ENCODE measurements around the gene ELMO2.

The ELMO2 gene

GRCh38 chr20:46323557-46323956 is 82.9 kb downstream of the ELMO2 start:
- no peak for DNase-seq (ENCODE audit: low read depth in 2 of 2)
- H3K4me3 ChIP-seq (replicated peaks in 1 of 2; ENCODE audit: low read depth in 2 of 2, low read length in 2 of 2), result no peak overlapping the region
- TF ChIP-seq, protein P1, sequence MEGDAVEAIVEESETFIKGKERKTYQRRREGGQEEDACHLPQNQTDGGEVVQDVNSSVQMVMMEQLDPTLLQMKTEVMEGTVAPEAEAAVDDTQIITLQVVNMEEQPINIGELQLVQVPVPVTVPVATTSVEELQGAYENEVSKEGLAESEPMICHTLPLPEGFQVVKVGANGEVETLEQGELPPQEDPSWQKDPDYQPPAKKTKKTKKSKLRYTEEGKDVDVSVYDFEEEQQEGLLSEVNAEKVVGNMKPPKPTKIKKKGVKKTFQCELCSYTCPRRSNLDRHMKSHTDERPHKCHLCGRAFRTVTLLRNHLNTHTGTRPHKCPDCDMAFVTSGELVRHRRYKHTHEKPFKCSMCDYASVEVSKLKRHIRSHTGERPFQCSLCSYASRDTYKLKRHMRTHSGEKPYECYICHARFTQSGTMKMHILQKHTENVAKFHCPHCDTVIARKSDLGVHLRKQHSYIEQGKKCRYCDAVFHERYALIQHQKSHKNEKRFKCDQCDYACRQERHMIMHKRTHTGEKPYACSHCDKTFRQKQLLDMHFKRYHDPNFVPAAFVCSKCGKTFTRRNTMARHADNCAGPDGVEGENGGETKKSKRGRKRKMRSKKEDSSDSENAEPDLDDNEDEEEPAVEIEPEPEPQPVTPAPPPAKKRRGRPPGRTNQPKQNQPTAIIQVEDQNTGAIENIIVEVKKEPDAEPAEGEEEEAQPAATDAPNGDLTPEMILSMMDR (IDR thresholded peaks at IDR 0.05; ENCODE audit: low read depth, low read length), result no peak

DNA sequence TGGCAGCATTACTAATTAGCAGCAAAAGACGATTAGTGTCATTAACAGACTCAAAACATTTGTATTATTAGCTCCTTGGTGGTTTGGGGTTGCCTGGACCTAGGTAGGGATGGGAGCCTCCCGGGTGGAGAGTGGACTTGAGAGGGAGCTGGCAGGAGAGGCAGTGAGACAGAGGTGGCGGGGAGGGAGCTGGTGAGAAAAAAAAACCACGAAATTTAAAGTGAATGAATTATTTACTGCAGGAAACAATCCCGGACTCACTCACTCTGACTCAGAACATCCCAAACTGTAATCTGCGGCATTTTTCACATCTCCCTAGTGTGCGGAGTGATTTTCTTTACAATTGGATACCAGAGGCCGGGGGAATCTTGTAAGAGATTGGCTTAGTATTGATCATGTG is 83.8 kb downstream of the ELMO2 start:
- no peak for DNase-seq (ENCODE audit: low read depth in 2 of 2)
- TF ChIP-seq, protein P1 (IDR thresholded peaks at IDR 0.05; ENCODE audit: low read depth, low read length), result no peak

DNA sequence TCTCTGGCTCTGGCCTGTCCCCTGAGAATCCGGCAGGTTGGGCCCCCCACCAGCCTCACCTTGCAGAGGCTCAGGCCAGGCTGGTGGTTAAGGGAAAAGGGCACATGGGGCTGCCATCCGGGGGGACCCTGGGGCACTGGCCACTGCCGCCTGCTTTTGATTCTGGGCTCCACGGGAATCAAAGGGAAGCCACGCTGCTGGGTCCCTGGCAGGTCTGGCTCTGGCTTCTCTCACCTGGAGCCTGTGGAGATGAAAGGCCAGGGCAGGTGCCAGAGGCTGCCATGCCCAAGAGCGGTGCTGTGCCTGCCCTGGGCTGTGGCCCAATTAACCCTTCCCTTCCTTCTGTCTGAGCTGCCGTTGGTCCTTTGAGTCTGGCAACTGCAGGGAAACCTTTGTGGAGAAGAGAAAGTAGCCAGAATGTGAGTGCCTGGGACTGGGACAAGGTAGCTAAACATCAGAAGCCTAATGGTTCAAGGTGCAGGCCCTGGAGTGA is 88.7 kb downstream of the ELMO2 start:
- TF ChIP-seq, protein P1 (IDR thresholded peaks at IDR 0.05; ENCODE audit: low read depth, low read length), result no peak
- DNase-seq (ENCODE audit: low read depth in 2 of 2), result no peak
- no peak overlapping the region for H3K4me3 ChIP-seq (replicated peaks in 1 of 2; ENCODE audit: low read depth in 2 of 2, low read length in 2 of 2)

More for the DNA sequence above, 83.8 kb downstream of the ELMO2 start:
- no peak overlapping the region for H3K4me3 ChIP-seq (replicated peaks in 1 of 2; ENCODE audit: low read depth in 2 of 2, low read length in 2 of 2)

DNA sequence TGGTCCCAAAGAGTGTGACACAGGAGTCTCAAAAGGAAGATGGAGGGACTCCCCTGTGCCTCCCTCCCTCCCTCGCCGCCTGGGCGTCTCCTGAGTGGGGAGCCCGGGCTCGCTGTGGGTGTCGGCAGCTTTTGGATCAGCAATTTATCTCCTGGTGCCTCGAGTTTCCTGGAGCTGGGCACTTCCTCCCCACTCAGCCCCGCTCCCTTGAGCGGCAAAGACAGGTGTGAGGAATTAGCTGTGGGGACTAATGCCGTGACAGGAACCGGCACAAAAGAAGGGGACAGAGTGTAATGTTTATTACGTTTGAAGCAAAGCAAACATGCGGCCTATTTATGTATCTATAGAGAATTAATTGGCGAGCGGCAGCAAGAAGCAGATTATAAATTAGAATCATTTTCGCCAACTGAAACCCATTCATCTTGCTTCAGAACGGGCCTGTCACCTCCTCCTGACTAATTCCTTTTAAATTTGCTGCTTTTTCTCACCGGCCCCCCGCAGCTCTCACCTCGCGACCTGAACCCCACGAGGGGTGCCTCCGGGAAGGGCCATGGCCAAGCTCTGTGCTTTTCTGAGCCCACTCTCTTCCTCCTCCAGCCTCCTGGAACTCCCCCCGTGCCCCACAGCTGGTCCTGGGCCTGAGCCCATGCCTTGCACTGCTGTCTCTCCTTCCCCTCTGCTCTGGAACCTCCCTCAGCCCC is 89.3 kb downstream of the ELMO2 start:
- no peak overlapping the region for H3K4me3 ChIP-seq (replicated peaks in 1 of 2; ENCODE audit: low read depth in 2 of 2, low read length in 2 of 2)
- TF ChIP-seq, protein P1 (IDR thresholded peaks at IDR 0.05; ENCODE audit: low read depth, low read length), result no peak
- no peak for DNase-seq (ENCODE audit: low read depth in 2 of 2)

Data from cardiac fibroblast (primary cell).